HG02885 (cell line): ENCODE data around the gene UBTD2.
"Not testable (repeated sequence)": the region's sequence is repeated elsewhere in the genome, so short reads cannot be mapped to it uniquely, and the experiment has no call there.

Source experiments
- ATAC-seq: cut with Tn5 transposase; IDR thresholded peaks from one replicate; pipeline ENCODE4 v1.9.1; 2021; ENCODE audit warnings: mild to moderate bottlenecking; ENCODE audit not compliant: unreplicated experiment, poor library complexity

The UBTD2 gene

GRCh38 chr5:172293745-172294342, 10.3 kb upstream of the UBTD2 start:
- no peak for ATAC-seq

GRCh38 chr5:172293054-172293744, 9.6 kb upstream of the UBTD2 start:
- ATAC-seq = peak; percentile 81

GRCh38 chr5:172291837-172292236, 8.3 kb upstream of the UBTD2 start:
- ATAC-seq = not testable (repeated sequence)

GRCh38 chr5:172288465-172288864, 4.9 kb upstream of the UBTD2 start:
- no peak for ATAC-seq

GRCh38 chr5:172287140-172287539, 3.6 kb upstream of the UBTD2 start:
- not testable (repeated sequence) for ATAC-seq

- no peak for ATAC-seq
These were observed 1.9 kb upstream of the UBTD2 start for GRCh38 chr5:172285226-172286143.

- no peak for ATAC-seq
These were observed 1.0 kb upstream of the UBTD2 start for GRCh38 chr5:172284611-172284980.

- peak; percentile 83 for ATAC-seq
These were observed 472 bp upstream of the UBTD2 start for GRCh38 chr5:172283862-172284610.

- no peak for ATAC-seq
These were observed 1.1 kb downstream of the UBTD2 start for GRCh38 chr5:172282272-172283019.

GRCh38 chr5:172281346-172281745, 2.2 kb downstream of the UBTD2 start:
- ATAC-seq = no peak

GRCh38 chr5:172280929-172281328, 2.6 kb downstream of the UBTD2 start:
- ATAC-seq = no peak

GRCh38 chr5:172280317-172280716, 3.2 kb downstream of the UBTD2 start:
- no peak for ATAC-seq

- no peak for ATAC-seq
These were observed 5.2 kb downstream of the UBTD2 start for GRCh38 chr5:172278356-172278755.

GRCh38 chr5:172276214-172276613, 7.3 kb downstream of the UBTD2 start:
- ATAC-seq = no peak

- peak; percentile 37 for ATAC-seq
These were observed 8.4 kb downstream of the UBTD2 start for GRCh38 chr5:172274951-172275753.

GRCh38 chr5:172267943-172268342, 15.6 kb downstream of the UBTD2 start:
- no peak for ATAC-seq

GRCh38 chr5:172266676-172267092, 16.9 kb downstream of the UBTD2 start:
- ATAC-seq = no peak

GRCh38 chr5:172266071-172266675, 17.4 kb downstream of the UBTD2 start:
- ATAC-seq = no peak
